Hepatocyte (in vitro differentiated cells): ENCODE measurements around the gene BCAS1. TPM values are rescaled to one million over a fixed set of nuclear protein-coding genes. Genes with fewer than 3 reads are reported as not detected.

Experiments used
- DNase-seq: peaks from one replicate; pipeline ENCODE4 v3.0.0-alpha.2; 2016; ENCODE audit warnings: low spot score
- H2AFZ ChIP-seq: fragments of 200-600 bp; sonication (generic); 2 replicates; pipeline ENCODE4 v1.6.0; 2016; ENCODE audit warnings: antibody characterized with exemption, mild to moderate bottlenecking
- H3K27ac ChIP-seq: fragments of 200-600 bp; sonication (generic); 2 replicates; pipeline ENCODE4 v1.5.1; 2016; ENCODE audit warnings: mild to moderate bottlenecking
- H3K27me3 ChIP-seq: fragments of 200-600 bp; sonication (generic); 2 replicates; pipeline ENCODE4 v1.6.1; 2016
- H3K36me3 ChIP-seq: fragments of 200-600 bp; sonication (generic); replicated peaks from 2 replicates; pipeline ENCODE4 v1.5.1; 2016; ENCODE audit warnings: low read depth; ENCODE audit not compliant: insufficient read depth
- H3K4me1 ChIP-seq: fragments of 200-600 bp; sonication (generic); 2 replicates; pipeline ENCODE4 v1.5.1; 2016; ENCODE audit warnings: mild to moderate bottlenecking, moderate library complexity; ENCODE audit not compliant: insufficient read depth
- H3K4me2 ChIP-seq: fragments of 200-600 bp; sonication (generic); 2 replicates; pipeline ENCODE4 v1.6.0; 2016
- H3K4me3 ChIP-seq: fragments of 200-600 bp; sonication (generic); 2 replicates; pipeline ENCODE4 v1.5.1; 2016; ENCODE audit warnings: mild to moderate bottlenecking
- H3K79me2 ChIP-seq: fragments of 200-600 bp; sonication (generic); 2 replicates; pipeline ENCODE4 v1.6.0; 2017; ENCODE audit warnings: mild to moderate bottlenecking
- H3K9me2 ChIP-seq: fragments of 200-600 bp; sonication (generic); replicated peaks from 2 replicates; pipeline ENCODE4 v1.6.0; 2017; ENCODE audit warnings: mild to moderate bottlenecking; ENCODE audit not compliant: insufficient read depth
- H3K9me3 ChIP-seq: fragments of 200-600 bp; sonication (generic); 2 replicates; pipeline ENCODE4 v1.5.1; 2016; ENCODE audit warnings: low read depth, mild to moderate bottlenecking
- H4K20me1 ChIP-seq: fragments of 200-600 bp; sonication (generic); 2 replicates; pipeline ENCODE4 v1.6.0; 2016; ENCODE audit warnings: mild to moderate bottlenecking; ENCODE audit not compliant: insufficient read depth, poor library complexity, severe bottlenecking
- EZH2 ChIP-seq: fragments of 200-600 bp; sonication (generic); IDR thresholded peaks from 2 replicates; pipeline ENCODE4 v1.6.1; 2016; ENCODE audit warnings: antibody characterized with exemption, mild to moderate bottlenecking, borderline replicate concordance
- EZH2phosphoT487 ChIP-seq: fragments of 200-600 bp; sonication (generic); IDR thresholded peaks from one replicate; pipeline ENCODE4 v1.6.1; 2018; ENCODE audit warnings: antibody characterized with exemption, mild to moderate bottlenecking, low read depth, moderate library complexity; ENCODE audit not compliant: unreplicated experiment, severe bottlenecking
- WGBS: methylation state at CpG from one replicate; pipeline ENCODE4 v1.1.6; 2016; ENCODE audit warnings: low lambda C conversion rate; ENCODE audit errors: missing lambda C conversion rate; 5-methylcytosine and 5-hydroxymethylcytosine counted together
- polyA plus RNA-seq: library from polyadenylated mRNA; unstranded; fragments of >200 nt; fragmentation: Nextera tagmentation; extraction: Ambion mirVana; gene quantifications from 2 replicates; pipeline ENCODE4 v1.2.1, GENCODE V29; 2016
- total RNA-seq: library from RNA; depleted of rRNA; stranded (reverse); fragments of >200 nt; gene quantifications from 2 replicates; pipeline ENCODE4 v1.2.3, GENCODE V29; 2014
- TF ChIP-seq, protein P1 (sequence below): fragments of 200-600 bp; sonication (generic); IDR thresholded peaks from 2 replicates; pipeline ENCODE4 v1.5.1; 2016; ENCODE audit warnings: antibody characterized with exemption, mild to moderate bottlenecking; ENCODE audit not compliant: poor library complexity

The BCAS1 gene
- total and polyA plus RNA-seq, 2 experiments from 2014 or later: 4.9 to 9.8 TPM

- no peak for DNase-seq
- TF ChIP-seq EZH2phosphoT487: no peak
- Histone ChIP-seq H3K79me2 (no peaks in the 10 kb centered on the region), H4K20me1 (no peaks in the 10 kb centered on the region), H3K27me3 (no peaks in the 10 kb centered on the region), H3K4me1 (peaks cover 9% of the 10 kb centered on the region), H3K36me3 (no peaks in the 10 kb centered on the region), H3K27ac (no peak overlapping the region), H3K4me3 (no peak overlapping the region), H3K9me3 (no peaks in the 10 kb centered on the region), H2AFZ (no peak overlapping the region), H3K4me2 (no peak overlapping the region), H3K9me2 (no peaks in the 10 kb centered on the region)
- 82% methylated on average over 6 of the region's 6 CpGs for WGBS
Observed at GRCh38 chr20:53959911-53960578, 110.3 kb downstream of the BCAS1 start.

GRCh38 chr20:53958260-53958659, 112.1 kb downstream of the BCAS1 start:
- TF ChIP-seq EZH2phosphoT487 (no peak), EZH2 (no peak)
- TF ChIP-seq, protein P1, sequence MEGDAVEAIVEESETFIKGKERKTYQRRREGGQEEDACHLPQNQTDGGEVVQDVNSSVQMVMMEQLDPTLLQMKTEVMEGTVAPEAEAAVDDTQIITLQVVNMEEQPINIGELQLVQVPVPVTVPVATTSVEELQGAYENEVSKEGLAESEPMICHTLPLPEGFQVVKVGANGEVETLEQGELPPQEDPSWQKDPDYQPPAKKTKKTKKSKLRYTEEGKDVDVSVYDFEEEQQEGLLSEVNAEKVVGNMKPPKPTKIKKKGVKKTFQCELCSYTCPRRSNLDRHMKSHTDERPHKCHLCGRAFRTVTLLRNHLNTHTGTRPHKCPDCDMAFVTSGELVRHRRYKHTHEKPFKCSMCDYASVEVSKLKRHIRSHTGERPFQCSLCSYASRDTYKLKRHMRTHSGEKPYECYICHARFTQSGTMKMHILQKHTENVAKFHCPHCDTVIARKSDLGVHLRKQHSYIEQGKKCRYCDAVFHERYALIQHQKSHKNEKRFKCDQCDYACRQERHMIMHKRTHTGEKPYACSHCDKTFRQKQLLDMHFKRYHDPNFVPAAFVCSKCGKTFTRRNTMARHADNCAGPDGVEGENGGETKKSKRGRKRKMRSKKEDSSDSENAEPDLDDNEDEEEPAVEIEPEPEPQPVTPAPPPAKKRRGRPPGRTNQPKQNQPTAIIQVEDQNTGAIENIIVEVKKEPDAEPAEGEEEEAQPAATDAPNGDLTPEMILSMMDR: no peak
- Histone ChIP-seq H3K27ac (no peak overlapping the region), H3K4me2 (no peak overlapping the region), H3K9me2 (no peaks in the 10 kb centered on the region), H3K27me3 (no peaks in the 10 kb centered on the region), H2AFZ (no peak overlapping the region), H3K79me2 (no peaks in the 10 kb centered on the region), H3K9me3 (no peaks in the 10 kb centered on the region), H4K20me1 (no peaks in the 10 kb centered on the region), H3K4me3 (no peak overlapping the region), H3K4me1 (peaks cover 9% of the 10 kb centered on the region), H3K36me3 (no peaks in the 10 kb centered on the region)
- WGBS: 58% methylated on average over 5 of the region's 5 CpGs
- no peak for DNase-seq

- H3K27ac ChIP-seq: no peak overlapping the region
- no peaks in the 10 kb centered on the region for H3K9me2 ChIP-seq
- H3K27me3 ChIP-seq: no peaks in the 10 kb centered on the region
- no peak for DNase-seq
- no peaks in the 10 kb centered on the region for H4K20me1 ChIP-seq
- H3K4me3 ChIP-seq: no peak overlapping the region
- H3K79me2 ChIP-seq: no peaks in the 10 kb centered on the region
- no peaks in the 10 kb centered on the region for H3K36me3 ChIP-seq
- WGBS: 79% methylated on average over 2 of the region's 2 CpGs
- H3K9me3 ChIP-seq: peaks cover under 1% of the 10 kb centered on the region
- no peak overlapping the region for H2AFZ ChIP-seq
- H3K4me2 ChIP-seq: no peak overlapping the region
- H3K4me1 ChIP-seq: peaks cover 9% of the 10 kb centered on the region
- TF ChIP-seq, protein P1: no peak
- no peak for TF ChIP-seq EZH2
- TF ChIP-seq EZH2phosphoT487: no peak
Observed at GRCh38 chr20:53957451-53958172, 112.8 kb downstream of the BCAS1 start.

DNA sequence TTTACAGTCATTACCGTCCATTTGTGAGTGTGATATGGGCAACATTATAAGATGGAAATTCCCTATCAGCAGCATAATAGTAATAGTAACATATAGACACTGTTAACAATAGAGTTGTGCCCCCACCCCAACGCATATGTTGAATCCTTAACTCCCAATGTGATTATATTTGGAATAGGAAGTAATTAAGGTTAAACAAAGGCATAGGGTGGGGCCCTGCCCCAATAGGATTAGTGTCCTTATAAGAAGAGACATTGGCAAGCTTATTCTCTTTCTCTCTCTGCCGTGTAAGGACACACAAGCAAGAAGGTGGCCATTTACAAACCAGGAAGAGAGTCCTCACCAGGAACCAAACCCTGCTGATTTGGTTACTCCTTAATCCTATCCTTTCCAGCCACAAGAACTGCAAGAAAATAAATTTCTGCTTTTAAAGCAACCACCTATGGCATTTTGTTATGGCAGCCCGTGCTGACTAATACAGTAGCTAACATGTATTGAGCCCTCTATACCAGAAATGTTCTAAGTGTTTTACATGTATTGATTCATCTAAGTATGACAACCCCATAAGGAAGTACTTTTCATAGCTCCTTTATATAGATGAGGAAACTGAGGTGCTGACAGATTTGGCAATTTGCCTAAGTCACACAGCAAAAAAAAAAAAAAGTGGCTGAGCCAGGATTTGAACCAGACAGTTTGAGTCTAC, 114.2 kb downstream of the BCAS1 start:
- H4K20me1 ChIP-seq: no peaks in the 10 kb centered on the region
- WGBS: 95% methylated on average over 4 of the region's 4 CpGs
- H3K27ac ChIP-seq: no peak overlapping the region
- TF ChIP-seq EZH2phosphoT487: no peak
- no peak overlapping the region for H2AFZ ChIP-seq
- H3K4me2 ChIP-seq: no peak overlapping the region
- DNase-seq: no peak
- H3K36me3 ChIP-seq: no peaks in the 10 kb centered on the region
- H3K4me1 ChIP-seq: peaks cover 9% of the 10 kb centered on the region
- peaks cover 3% of the 10 kb centered on the region for H3K9me3 ChIP-seq
- H3K27me3 ChIP-seq: no peaks in the 10 kb centered on the region
- H3K4me3 ChIP-seq: no peak overlapping the region
- H3K79me2 ChIP-seq: no peaks in the 10 kb centered on the region
- H3K9me2 ChIP-seq: no peaks in the 10 kb centered on the region
